Endothelial cell (in vitro differentiated cells): ENCODE measurements around the gene EFCAB6. TPM values are rescaled to one million over a fixed set of nuclear protein-coding genes. Genes with fewer than 3 reads are reported as not detected.

Experiments used
- DNase-seq: peaks from one replicate; pipeline ENCODE4 v3.0.0; 2021; ENCODE audit warnings: low spot score
- H3K27ac Mint-ChIP-seq: one replicate; pipeline ENCODE4 v1.8.0; 2021; ENCODE audit warnings: mixed read lengths, inconsistent platforms; ENCODE audit not compliant: unreplicated experiment
- H3K27me3 Mint-ChIP-seq: one replicate; pipeline ENCODE4 v1.8.0; 2021; ENCODE audit warnings: mild to moderate bottlenecking, moderate library complexity, mixed read lengths, inconsistent platforms; ENCODE audit not compliant: unreplicated experiment
- H3K36me3 Mint-ChIP-seq: one replicate; pipeline ENCODE4 v1.8.0; 2021; ENCODE audit warnings: mild to moderate bottlenecking, low read depth, mixed read lengths, inconsistent platforms; ENCODE audit not compliant: unreplicated experiment
- H3K4me1 Mint-ChIP-seq: one replicate; pipeline ENCODE4 v1.8.0; 2021; ENCODE audit warnings: mild to moderate bottlenecking, mixed read lengths, inconsistent platforms; ENCODE audit not compliant: unreplicated experiment
- H3K4me3 Mint-ChIP-seq: one replicate; pipeline ENCODE4 v1.8.0; 2021; ENCODE audit warnings: mild to moderate bottlenecking, mixed read lengths, inconsistent platforms; ENCODE audit not compliant: unreplicated experiment
- H3K9me3 Mint-ChIP-seq: one replicate; pipeline ENCODE4 v1.8.0; 2021; ENCODE audit warnings: mixed read lengths, inconsistent platforms; ENCODE audit not compliant: unreplicated experiment
- total RNA-seq: library from RNA; stranded (reverse); fragmentation: NEBNext Ultra II Directional; extraction: Animal tissue kit (Norgen Biotek cat#: 25700); gene quantifications from one replicate; pipeline ENCODE4 v1.2.1, GENCODE V29; 2021; ENCODE audit not compliant: unreplicated experiment
- TF ChIP-seq, protein P1 (sequence below): fragments of 200-600 bp; sonication (generic); IDR thresholded peaks from one replicate; pipeline ENCODE4 v1.5.0; 2021; ENCODE audit warnings: antibody characterized with exemption; ENCODE audit not compliant: unreplicated experiment

The EFCAB6 gene
- total RNA-seq, 1 donor from 2014 or later = 0.69 TPM

DNA sequence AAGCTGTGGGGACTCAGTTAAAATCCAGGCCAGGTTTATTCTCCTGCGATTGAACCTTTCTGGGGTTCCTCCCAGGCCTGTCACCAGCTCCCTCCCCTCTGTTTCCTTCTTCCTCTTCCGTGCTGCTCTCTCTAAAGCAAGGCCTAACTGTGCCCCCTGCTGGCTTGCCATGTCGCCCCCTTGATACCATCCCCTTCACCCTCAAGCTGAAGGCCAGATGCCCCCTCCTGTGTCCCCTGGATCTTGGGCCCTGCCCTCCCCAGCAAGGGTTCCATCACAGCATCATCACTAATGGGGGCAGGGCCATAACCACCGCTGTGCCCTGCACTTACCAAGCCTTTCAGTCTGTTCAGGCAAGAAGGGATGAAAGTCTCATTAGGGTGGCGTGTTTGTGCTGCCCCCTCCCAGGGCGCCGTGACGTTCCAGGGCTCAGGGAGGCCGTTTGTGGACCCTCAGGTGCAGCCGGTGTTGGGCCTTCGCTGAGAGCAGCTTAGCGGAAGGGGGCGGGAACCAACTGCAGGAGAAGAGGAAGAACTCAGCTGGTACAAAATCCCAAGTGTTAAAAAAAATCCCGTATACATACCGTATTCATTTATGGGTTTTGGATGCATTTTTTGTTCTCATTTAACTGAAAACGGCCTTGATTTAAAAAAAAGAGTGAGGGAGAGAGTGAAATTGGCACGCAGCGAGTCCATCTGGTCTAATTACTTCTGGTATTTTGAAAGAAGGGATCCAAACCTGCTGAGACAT, 330.4 kb downstream of the EFCAB6 start:
- TF ChIP-seq, protein P1, sequence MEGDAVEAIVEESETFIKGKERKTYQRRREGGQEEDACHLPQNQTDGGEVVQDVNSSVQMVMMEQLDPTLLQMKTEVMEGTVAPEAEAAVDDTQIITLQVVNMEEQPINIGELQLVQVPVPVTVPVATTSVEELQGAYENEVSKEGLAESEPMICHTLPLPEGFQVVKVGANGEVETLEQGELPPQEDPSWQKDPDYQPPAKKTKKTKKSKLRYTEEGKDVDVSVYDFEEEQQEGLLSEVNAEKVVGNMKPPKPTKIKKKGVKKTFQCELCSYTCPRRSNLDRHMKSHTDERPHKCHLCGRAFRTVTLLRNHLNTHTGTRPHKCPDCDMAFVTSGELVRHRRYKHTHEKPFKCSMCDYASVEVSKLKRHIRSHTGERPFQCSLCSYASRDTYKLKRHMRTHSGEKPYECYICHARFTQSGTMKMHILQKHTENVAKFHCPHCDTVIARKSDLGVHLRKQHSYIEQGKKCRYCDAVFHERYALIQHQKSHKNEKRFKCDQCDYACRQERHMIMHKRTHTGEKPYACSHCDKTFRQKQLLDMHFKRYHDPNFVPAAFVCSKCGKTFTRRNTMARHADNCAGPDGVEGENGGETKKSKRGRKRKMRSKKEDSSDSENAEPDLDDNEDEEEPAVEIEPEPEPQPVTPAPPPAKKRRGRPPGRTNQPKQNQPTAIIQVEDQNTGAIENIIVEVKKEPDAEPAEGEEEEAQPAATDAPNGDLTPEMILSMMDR = no peak
- H3K27ac Mint-ChIP-seq = no peak overlapping the region
- H3K9me3 Mint-ChIP-seq = no peaks in the 10 kb centered on the region
- peaks cover 4% of the 10 kb centered on the region for H3K27me3 Mint-ChIP-seq
- no peaks in the 10 kb centered on the region for H3K36me3 Mint-ChIP-seq
- DNase-seq = peak; percentile 39
- no peak overlapping the region for H3K4me3 Mint-ChIP-seq
- H3K4me1 Mint-ChIP-seq = peaks cover 9% of the 10 kb centered on the region

DNA sequence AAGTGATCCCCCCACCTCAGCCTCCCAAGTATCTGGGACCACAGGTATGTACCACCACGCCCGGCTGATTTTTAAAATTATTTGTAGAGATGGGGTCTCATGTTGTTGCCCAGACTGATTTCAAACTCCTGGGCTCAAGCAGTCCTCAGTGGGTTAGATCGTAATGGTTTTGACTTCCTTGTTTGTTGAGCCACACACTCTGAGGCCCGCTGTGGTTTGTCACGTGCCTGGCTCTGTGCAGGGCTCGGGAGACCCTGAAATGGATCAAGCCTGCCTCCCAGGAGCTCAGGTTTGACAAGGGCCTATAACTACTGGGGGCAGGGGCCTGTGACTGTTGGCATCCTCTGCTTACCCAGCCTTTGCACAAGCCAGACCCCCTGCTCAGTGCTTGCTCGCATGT, 332.1 kb downstream of the EFCAB6 start:
- Mint-ChIP-seq H3K36me3 (no peaks in the 10 kb centered on the region), H3K27me3 (peaks cover 4% of the 10 kb centered on the region), H3K27ac (no peak overlapping the region), H3K4me3 (no peak overlapping the region), H3K4me1 (peaks cover 9% of the 10 kb centered on the region), H3K9me3 (no peaks in the 10 kb centered on the region)
- TF ChIP-seq, protein P1 = no peak
- DNase-seq = no peak

DNA sequence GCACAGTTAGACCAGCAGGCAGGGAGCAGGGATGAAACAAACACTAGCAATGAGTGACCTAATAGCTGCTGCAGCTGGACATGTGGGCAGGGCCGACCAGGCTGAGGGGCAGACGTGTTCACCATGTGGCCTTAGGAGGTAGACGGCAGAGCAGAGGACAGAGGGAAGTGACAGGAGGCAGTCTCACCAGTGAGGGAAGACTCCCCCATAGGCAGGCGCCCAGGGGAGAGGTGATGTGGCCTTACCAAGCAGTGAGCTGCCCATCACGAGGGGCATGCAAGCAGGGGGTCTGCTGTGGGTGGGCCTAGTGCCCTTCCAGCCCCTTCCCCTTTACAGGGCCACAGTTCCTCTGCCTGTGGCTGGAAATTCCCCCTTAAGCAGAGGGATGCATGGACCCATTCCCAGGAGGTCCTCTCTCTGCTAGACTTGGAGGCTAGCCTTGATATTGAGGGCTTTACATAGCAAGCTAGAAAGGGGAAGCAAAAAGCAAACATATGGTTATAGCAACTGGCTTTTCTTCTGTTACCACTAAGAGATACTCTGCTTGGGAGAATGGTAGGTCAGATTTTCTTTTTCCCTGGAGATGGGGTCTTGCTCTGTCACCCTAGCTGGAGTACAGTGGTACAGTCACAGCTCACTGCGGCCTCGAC, 332.7 kb downstream of the EFCAB6 start:
- no peak overlapping the region for H3K4me3 Mint-ChIP-seq
- H3K27me3 Mint-ChIP-seq = peaks cover 4% of the 10 kb centered on the region
- no peaks in the 10 kb centered on the region for H3K36me3 Mint-ChIP-seq
- no peak overlapping the region for H3K27ac Mint-ChIP-seq
- TF ChIP-seq, protein P1 = no peak
- H3K4me1 Mint-ChIP-seq = peaks cover 9% of the 10 kb centered on the region
- no peak for DNase-seq
- H3K9me3 Mint-ChIP-seq = no peaks in the 10 kb centered on the region

Other genes with a start within 250 kb of the EFCAB6 start
- gene SULT4A1, start 50.2 kb upstream of the EFCAB6 start, total RNA-seq = 16.5 TPM
- gene PNPLA5, start 79.7 kb upstream of the EFCAB6 start, total RNA-seq = not detected
- 18.3 TPM for gene PNPLA3, start 111.5 kb upstream of the EFCAB6 start, total RNA-seq
- gene SAMM50, start 143.1 kb upstream of the EFCAB6 start, total RNA-seq = 81.6 TPM
- gene PARVB, start 212.0 kb upstream of the EFCAB6 start, total RNA-seq = 105 TPM